ENCODE results near the gene HTR3D.

DNA sequence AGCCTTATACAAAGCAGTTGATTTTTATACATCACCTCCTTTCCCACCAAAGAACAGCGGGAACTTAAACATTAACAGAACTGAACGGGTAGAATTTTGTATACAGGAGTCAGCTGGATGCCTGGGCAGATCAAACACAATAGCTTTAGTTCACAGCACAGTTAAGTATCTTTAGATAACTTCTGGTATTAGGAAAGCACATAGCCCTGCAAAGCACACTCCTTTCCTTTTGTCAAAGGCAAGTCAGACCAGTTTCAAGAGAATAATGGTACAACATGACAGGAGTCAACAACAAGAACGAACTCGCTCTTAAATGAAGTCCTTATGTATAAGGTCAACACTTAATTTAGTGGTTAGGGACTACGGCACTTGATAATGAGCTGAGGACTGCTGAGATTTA, 40.1 kb upstream of the HTR3D start:
- TF ChIP-seq, protein P1, sequence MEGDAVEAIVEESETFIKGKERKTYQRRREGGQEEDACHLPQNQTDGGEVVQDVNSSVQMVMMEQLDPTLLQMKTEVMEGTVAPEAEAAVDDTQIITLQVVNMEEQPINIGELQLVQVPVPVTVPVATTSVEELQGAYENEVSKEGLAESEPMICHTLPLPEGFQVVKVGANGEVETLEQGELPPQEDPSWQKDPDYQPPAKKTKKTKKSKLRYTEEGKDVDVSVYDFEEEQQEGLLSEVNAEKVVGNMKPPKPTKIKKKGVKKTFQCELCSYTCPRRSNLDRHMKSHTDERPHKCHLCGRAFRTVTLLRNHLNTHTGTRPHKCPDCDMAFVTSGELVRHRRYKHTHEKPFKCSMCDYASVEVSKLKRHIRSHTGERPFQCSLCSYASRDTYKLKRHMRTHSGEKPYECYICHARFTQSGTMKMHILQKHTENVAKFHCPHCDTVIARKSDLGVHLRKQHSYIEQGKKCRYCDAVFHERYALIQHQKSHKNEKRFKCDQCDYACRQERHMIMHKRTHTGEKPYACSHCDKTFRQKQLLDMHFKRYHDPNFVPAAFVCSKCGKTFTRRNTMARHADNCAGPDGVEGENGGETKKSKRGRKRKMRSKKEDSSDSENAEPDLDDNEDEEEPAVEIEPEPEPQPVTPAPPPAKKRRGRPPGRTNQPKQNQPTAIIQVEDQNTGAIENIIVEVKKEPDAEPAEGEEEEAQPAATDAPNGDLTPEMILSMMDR (IDR thresholded peaks at IDR 0.05; ENCODE audit: poor library complexity, severe bottlenecking) = no peak
- TF ChIP-seq POLR2AphosphoS5 (IDR thresholded peaks at IDR 0.05) = no peak
- no peak for TF ChIP-seq RAD21 (conservative IDR thresholded peaks at IDR 0.05)
